GM18526 (cell line): ENCODE results near the gene SIK2.

ENCODE experiments used
- POLR2A ChIP-seq: IDR thresholded peaks from 3 replicates; pipeline ENCODE4 v1.6.1; 2011; ENCODE audit not compliant: insufficient read length; ENCODE audit errors: extremely low read depth

The SIK2 gene

GRCh38 chr11:111659201-111660115 lies 57.2 kb downstream of the SIK2 start:
- TF ChIP-seq POLR2A: no peak

GRCh38 chr11:111660822-111661221 lies 58.6 kb downstream of the SIK2 start:
- no peak for TF ChIP-seq POLR2A

GRCh38 chr11:111663820-111664219 lies 61.6 kb downstream of the SIK2 start:
- no peak for TF ChIP-seq POLR2A

GRCh38 chr11:111665777-111666176 lies 63.5 kb downstream of the SIK2 start:
- no peak for TF ChIP-seq POLR2A

- TF ChIP-seq POLR2A: no peak
These were observed 66.7 kb downstream of the SIK2 start for GRCh38 chr11:111668980-111669379.

GRCh38 chr11:111671383-111671782 lies 69.1 kb downstream of the SIK2 start:
- TF ChIP-seq POLR2A: no peak

- no peak for TF ChIP-seq POLR2A
These were observed 70.7 kb downstream of the SIK2 start for GRCh38 chr11:111672949-111673348.

- no peak for TF ChIP-seq POLR2A
These were observed 72.7 kb downstream of the SIK2 start for GRCh38 chr11:111674941-111675340.

- no peak for TF ChIP-seq POLR2A
These were observed 73.6 kb downstream of the SIK2 start for GRCh38 chr11:111675891-111676290.

- TF ChIP-seq POLR2A: no peak
These were observed 74.8 kb downstream of the SIK2 start for GRCh38 chr11:111676878-111677585.

- TF ChIP-seq POLR2A: no peak
These were observed 78.4 kb downstream of the SIK2 start for GRCh38 chr11:111680486-111681175.

- no peak for TF ChIP-seq POLR2A
These were observed 81.6 kb downstream of the SIK2 start for GRCh38 chr11:111683806-111684205.

- no peak for TF ChIP-seq POLR2A
These were observed 82.0 kb downstream of the SIK2 start for GRCh38 chr11:111684251-111684650.

GRCh38 chr11:111688013-111688412 lies 85.8 kb downstream of the SIK2 start:
- no peak for TF ChIP-seq POLR2A

- TF ChIP-seq POLR2A: no peak
These were observed 88.9 kb downstream of the SIK2 start for GRCh38 chr11:111691176-111691575.

- TF ChIP-seq POLR2A: no peak
These were observed 89.5 kb downstream of the SIK2 start for GRCh38 chr11:111691741-111692140.
